Measurements from ENCODE around the gene MTMR12. TPM values are rescaled to one million over a fixed set of nuclear protein-coding genes. Genes with fewer than 3 reads are reported as not detected.
"Not testable (repeated sequence)": the region's sequence is repeated elsewhere in the genome, so short reads cannot be mapped to it uniquely, and the experiment has no call there.

Gene MTMR12
- total and polyA plus RNA-seq, 7 experiments from 2014 or later = 12.4 to 28.2 (median 23.8) TPM

DNA sequence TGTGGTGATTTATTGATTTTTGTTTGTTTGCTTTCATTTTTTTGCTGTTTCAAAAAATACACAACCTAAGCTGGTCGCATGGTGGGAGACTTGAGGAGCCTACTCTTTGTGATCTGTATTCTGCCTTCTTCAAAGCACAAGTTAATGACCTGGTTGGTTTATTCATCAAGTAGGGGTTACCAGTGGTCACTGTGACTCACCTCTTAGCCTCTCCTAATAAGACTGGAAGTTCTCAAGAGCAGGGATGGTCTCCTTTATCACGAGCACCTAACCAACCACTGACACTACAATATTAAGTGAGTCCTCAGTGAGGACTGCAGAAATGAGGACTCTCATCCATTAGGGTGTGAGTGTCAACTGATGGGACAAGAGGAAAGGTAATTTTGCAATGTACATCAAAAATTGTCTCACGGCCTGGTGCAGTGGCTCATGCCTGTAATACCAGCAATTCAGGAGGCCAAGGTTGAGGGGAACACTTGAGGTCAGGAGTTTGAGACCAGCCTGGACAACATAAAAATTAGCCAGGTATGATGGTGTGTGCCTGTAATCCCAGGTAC is 13.6 kb upstream of the MTMR12 start:
- no peak for ATAC-seq

GRCh38 chr5:32325616-32326015 is 12.9 kb upstream of the MTMR12 start:
- intact Hi-C loops (cut with micrococcal nuclease) = loop anchor here (5.0 kb wide), 3 partner anchors 48 to 498 kb away; no protein-coding TSS in a partner anchor
- no peak for ATAC-seq
- no peak overlapping the region for H3K4me3 Mint-ChIP-seq

More for the DNA sequence above, 13.6 kb upstream of the MTMR12 start:
- Mint-ChIP-seq H3K9me3 (peaks cover 0 to 9% (median 6%) of the 10 kb centered on the region in 11 donors), H3K4me3 (no peak overlapping the region), H3K27ac (peak overlapping the region in 2 of 9 donors; percentile 2 to 34), H3K36me3 (peaks cover 0 to 8% (median 5%) of the 10 kb centered on the region in 5 donors), H3K27me3 (no peaks in the 10 kb centered on the region), H3K4me1 (peaks cover 0 to 5% (median 0%) of the 10 kb centered on the region in 7 donors)
- H3K36me3 ChIP-seq (ENCODE audit: control insufficient read depth in 2 of 3, insufficient read depth in 3 of 3, low read length in 3 of 3) = no peaks in the 10 kb centered on the region
- no peaks in the 10 kb centered on the region for H3K27me3 ChIP-seq (ENCODE audit: control insufficient read depth in 2 of 2, insufficient read depth in 2 of 2, low read length in 2 of 2)
- DNase-seq = no peak
- no peak overlapping the region for H3K4me3 ChIP-seq (ENCODE audit: low read length)
- H3K9me3 ChIP-seq (ENCODE audit: control insufficient read depth in 2 of 3, low read length in 3 of 3) = peaks cover 0 to 10% (median 0%) of the 10 kb centered on the region in 3 experiments
- H3K4me1 ChIP-seq (ENCODE audit: control insufficient read depth in 2 of 2, insufficient read depth in 2 of 2, low read length in 2 of 2) = no peaks in the 10 kb centered on the region
- ChIA-PET POLR2A (no interaction called here), CTCF (no interaction called here)
- intact Hi-C loops (cut with micrococcal nuclease) = loop anchor here (5.0 kb wide), 3 partner anchors 49 to 499 kb away; no protein-coding TSS in a partner anchor
- no peak overlapping the region for H3K27ac ChIP-seq (ENCODE audit: low read depth, low read length)

GRCh38 chr5:32325062-32325461 is 12.3 kb upstream of the MTMR12 start:
- no peak overlapping the region for H3K4me3 Mint-ChIP-seq
- Histone ChIP-seq H3K4me1 (ENCODE audit: control insufficient read depth in 2 of 2, insufficient read depth in 2 of 2, low read length in 2 of 2) (no peaks in the 10 kb centered on the region), H3K36me3 (ENCODE audit: control insufficient read depth in 2 of 3, insufficient read depth in 3 of 3, low read length in 3 of 3) (no peaks in the 10 kb centered on the region), H3K27me3 (ENCODE audit: control insufficient read depth in 2 of 2, insufficient read depth in 2 of 2, low read length in 2 of 2) (no peaks in the 10 kb centered on the region), H3K27ac (ENCODE audit: low read depth, low read length) (no peak overlapping the region), H3K9me3 (ENCODE audit: control insufficient read depth in 2 of 3, low read length in 3 of 3) (peaks cover 0 to 10% (median 0%) of the 10 kb centered on the region in 3 experiments), H3K4me3 (ENCODE audit: low read length) (no peak overlapping the region)
- H3K27me3 Mint-ChIP-seq = no peaks in the 10 kb centered on the region
- H3K36me3 Mint-ChIP-seq = peaks cover 0 to 8% (median 5%) of the 10 kb centered on the region in 5 donors
- DNase-seq (no peak), ATAC-seq (no peak)
- peaks cover 0 to 5% (median 0%) of the 10 kb centered on the region in 7 donors for H3K4me1 Mint-ChIP-seq
- CTCF ChIA-PET = interaction anchor here (0.8 kb wide), 1 partner anchor 93 kb away, joined by 3 read pairs; no protein-coding TSS in a partner anchor
- H3K9me3 Mint-ChIP-seq = peaks cover 0 to 9% (median 6%) of the 10 kb centered on the region in 11 donors
- intact Hi-C loops (cut with micrococcal nuclease) = loop anchor here (5.0 kb wide), 3 partner anchors 48 to 498 kb away; no protein-coding TSS in a partner anchor
- peak overlapping the region in 1 of 9 donors; percentile 34 for H3K27ac Mint-ChIP-seq
- POLR2A ChIA-PET = no interaction called here

More at GRCh38 chr5:32325616-32326015, 12.9 kb upstream of the MTMR12 start:
- Histone ChIP-seq H3K9me3 (ENCODE audit: control insufficient read depth in 2 of 3, low read length in 3 of 3) (peaks cover 0 to 10% (median 0%) of the 10 kb centered on the region in 3 experiments), H3K27me3 (ENCODE audit: control insufficient read depth in 2 of 2, insufficient read depth in 2 of 2, low read length in 2 of 2) (no peaks in the 10 kb centered on the region), H3K4me1 (ENCODE audit: control insufficient read depth in 2 of 2, insufficient read depth in 2 of 2, low read length in 2 of 2) (no peaks in the 10 kb centered on the region), H3K4me3 (ENCODE audit: low read length) (no peak overlapping the region), H3K36me3 (ENCODE audit: control insufficient read depth in 2 of 3, insufficient read depth in 3 of 3, low read length in 3 of 3) (no peaks in the 10 kb centered on the region), H3K27ac (ENCODE audit: low read depth, low read length) (no peak overlapping the region)
- CTCF ChIA-PET = interaction anchor here (0.8 kb wide), 1 partner anchor 93 kb away, joined by 3 read pairs; no protein-coding TSS in a partner anchor
- no peak for DNase-seq
- Mint-ChIP-seq H3K27me3 (no peaks in the 10 kb centered on the region), H3K9me3 (peaks cover 0 to 9% (median 6%) of the 10 kb centered on the region in 11 donors), H3K27ac (no peak overlapping the region), H3K4me1 (peaks cover 0 to 5% (median 0%) of the 10 kb centered on the region in 7 donors), H3K36me3 (peaks cover 0 to 8% (median 5%) of the 10 kb centered on the region in 5 donors)
- POLR2A ChIA-PET = no interaction called here

DNA sequence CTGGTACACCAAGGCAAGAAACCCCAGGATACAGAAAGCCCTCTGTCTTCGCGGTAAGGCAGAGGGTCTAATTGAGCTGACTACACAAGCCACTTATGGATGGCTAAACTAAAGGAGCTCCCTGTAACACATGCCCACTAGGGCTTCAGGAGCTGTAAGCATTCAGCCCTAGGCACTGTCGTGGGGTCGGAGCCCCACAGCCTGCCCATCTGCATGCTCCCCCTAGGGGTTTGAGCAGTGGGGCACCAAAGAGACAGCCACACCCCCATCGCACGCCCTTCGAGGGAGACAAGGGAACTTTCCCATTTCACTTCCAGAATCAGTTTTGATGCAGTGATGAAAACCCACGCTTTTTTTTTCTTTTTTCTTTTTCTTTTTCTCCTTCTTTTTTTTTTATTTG is 11.0 kb upstream of the MTMR12 start:
- no peak for DNase-seq
- Mint-ChIP-seq H3K9me3 (peaks cover 0 to 9% (median 6%) of the 10 kb centered on the region in 11 donors), H3K36me3 (peaks cover 0 to 8% (median 5%) of the 10 kb centered on the region in 5 donors), H3K27me3 (no peaks in the 10 kb centered on the region), H3K4me3 (no peak overlapping the region), H3K27ac (no peak overlapping the region), H3K4me1 (peaks cover 0 to 3% (median 0%) of the 10 kb centered on the region in 7 donors)
- H3K27me3 ChIP-seq (ENCODE audit: control insufficient read depth in 2 of 2, insufficient read depth in 2 of 2, low read length in 2 of 2) = no peaks in the 10 kb centered on the region
- no peak for ATAC-seq
- ChIA-PET POLR2A (no interaction called here), CTCF (no interaction called here)
- no peaks in the 10 kb centered on the region for H3K36me3 ChIP-seq (ENCODE audit: control insufficient read depth in 2 of 3, insufficient read depth in 3 of 3, low read length in 3 of 3)
- H3K4me3 ChIP-seq (ENCODE audit: low read length) = no peak overlapping the region
- no peaks in the 10 kb centered on the region for H3K4me1 ChIP-seq (ENCODE audit: control insufficient read depth in 2 of 2, insufficient read depth in 2 of 2, low read length in 2 of 2)
- peaks cover 0 to 10% (median 0%) of the 10 kb centered on the region in 3 experiments for H3K9me3 ChIP-seq (ENCODE audit: control insufficient read depth in 2 of 3, low read length in 3 of 3)
- intact Hi-C loops (cut with micrococcal nuclease) = no loop called here
- no peak overlapping the region for H3K27ac ChIP-seq (ENCODE audit: low read depth, low read length)

- Mint-ChIP-seq H3K36me3 (peaks cover 0 to 8% (median 5%) of the 10 kb centered on the region in 5 donors), H3K4me1 (peaks cover 0 to 3% (median 0%) of the 10 kb centered on the region in 7 donors), H3K4me3 (no peak overlapping the region), H3K27me3 (no peaks in the 10 kb centered on the region), H3K27ac (no peak overlapping the region), H3K9me3 (peaks cover 0 to 9% (median 6%) of the 10 kb centered on the region in 11 donors)
- H3K9me3 ChIP-seq (ENCODE audit: control insufficient read depth in 2 of 3, low read length in 3 of 3) = peaks cover 0 to 10% (median 0%) of the 10 kb centered on the region in 3 experiments
- H3K27ac ChIP-seq (ENCODE audit: low read depth, low read length) = no peak overlapping the region
- no peak for DNase-seq
- POLR2A ChIA-PET = no interaction called here
- no peaks in the 10 kb centered on the region for H3K4me1 ChIP-seq (ENCODE audit: control insufficient read depth in 2 of 2, insufficient read depth in 2 of 2, low read length in 2 of 2)
- H3K36me3 ChIP-seq (ENCODE audit: control insufficient read depth in 2 of 3, insufficient read depth in 3 of 3, low read length in 3 of 3) = no peaks in the 10 kb centered on the region
- ATAC-seq = no peak
- intact Hi-C loops (cut with micrococcal nuclease) = no loop called here
- CTCF ChIA-PET = no interaction called here
- H3K27me3 ChIP-seq (ENCODE audit: control insufficient read depth in 2 of 2, insufficient read depth in 2 of 2, low read length in 2 of 2) = no peaks in the 10 kb centered on the region
- H3K4me3 ChIP-seq (ENCODE audit: low read length) = no peak overlapping the region
Measured at GRCh38 chr5:32322882-32323281, 10.1 kb upstream of the MTMR12 start.

DNA sequence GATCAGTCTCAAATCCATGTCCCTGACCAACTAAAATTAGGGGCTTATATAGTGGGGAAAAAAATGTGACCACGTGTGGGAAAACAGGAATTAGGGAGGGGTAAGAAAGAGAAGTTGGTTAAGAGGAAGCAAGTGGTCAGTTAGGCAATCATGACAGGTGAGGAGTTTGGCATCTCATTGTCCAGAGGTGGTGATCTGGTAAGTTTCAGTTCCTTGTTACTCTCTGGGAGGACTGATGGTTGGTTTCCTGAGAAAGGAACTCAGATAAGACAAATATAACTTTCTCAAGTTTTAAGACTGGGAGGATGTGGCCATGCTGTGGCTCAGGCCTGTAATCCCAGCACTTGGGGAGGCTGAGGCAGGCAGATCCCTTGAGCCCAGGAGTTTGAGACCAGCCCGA is 9.0 kb upstream of the MTMR12 start:
- H3K4me3 Mint-ChIP-seq; H3K27ac ChIP-seq (ENCODE audit: low read depth, low read length); H3K9me3 Mint-ChIP-seq; H3K4me3 ChIP-seq (ENCODE audit: low read length); H3K4me1 ChIP-seq (ENCODE audit: control insufficient read depth in 2 of 2, insufficient read depth in 2 of 2, low read length in 2 of 2); H3K36me3 ChIP-seq (ENCODE audit: control insufficient read depth in 2 of 3, insufficient read depth in 3 of 3, low read length in 3 of 3); ATAC-seq; H3K4me1 Mint-ChIP-seq; H3K9me3 ChIP-seq (ENCODE audit: control insufficient read depth in 2 of 3, low read length in 3 of 3); H3K27me3 Mint-ChIP-seq; intact Hi-C loops (cut with micrococcal nuclease); H3K27me3 ChIP-seq (ENCODE audit: control insufficient read depth in 2 of 2, insufficient read depth in 2 of 2, low read length in 2 of 2); H3K36me3 Mint-ChIP-seq; POLR2A ChIA-PET; DNase-seq: not testable (repeated sequence)
- CTCF ChIA-PET = interaction anchor here (0.6 kb wide), 1 partner anchor 741 kb away, joined by 3 read pairs; no protein-coding TSS in a partner anchor
- peak overlapping the region in 1 of 9 donors; percentile 42 for H3K27ac Mint-ChIP-seq
